Natural killer cell (primary cell): ENCODE data around the gene ZNF839. TPM values are rescaled to one million over a fixed set of nuclear protein-coding genes. Genes with fewer than 3 reads are reported as not detected.

Experiments used
- ATAC-seq, 3 donors: fragments of 150-1000 bp in 2 of 3; fragments of 200-7000 bp in 1 of 3; cut with Tn5 transposase; 1 replicate in 1 of 3; 2 replicates in 2 of 3; pipeline ENCODE4 v1.10.0; 2021; ENCODE audit warnings: mild to moderate bottlenecking in 2 of 3, moderate library complexity in 2 of 3
- DNase-seq, 2 donors: peaks; one replicate each; pipeline versions ENCODE4 v3.0.0 to v3.0.0-alpha.2; 2013 to 2021; ENCODE audit warnings: mixed read lengths in 1 of 2
- H3K27ac ChIP-seq: one replicate; pipeline ENCODE4 v1.5.1; 2013; ENCODE audit warnings: mild to moderate bottlenecking, low read length
- H3K27me3 ChIP-seq: one replicate; pipeline ENCODE4 v1.6.1; 2013; ENCODE audit warnings: low read length; ENCODE audit not compliant: control insufficient read depth, insufficient read depth
- H3K36me3 ChIP-seq: one replicate; pipeline ENCODE4 v1.6.1; 2013; ENCODE audit warnings: low read length; ENCODE audit not compliant: control insufficient read depth, insufficient read depth
- H3K4me1 ChIP-seq: one replicate; pipeline ENCODE4 v1.6.1; 2013; ENCODE audit warnings: low read length; ENCODE audit not compliant: control insufficient read depth, insufficient read depth
- H3K4me3 ChIP-seq: one replicate; pipeline ENCODE4 v1.5.1; 2013; ENCODE audit warnings: low read length
- H3K9me3 ChIP-seq: one replicate; pipeline ENCODE4 v1.6.1; 2013; ENCODE audit warnings: low read length; ENCODE audit not compliant: control insufficient read depth, insufficient read depth
- H3K27ac Mint-ChIP-seq, 2 donors: one replicate each; pipeline ENCODE4 v1.8.0; 2022; ENCODE audit warnings: mild to moderate bottlenecking in 2 of 2, mixed read lengths in 2 of 2, moderate library complexity in 1 of 2
- H3K27me3 Mint-ChIP-seq, 2 donors: one replicate each; pipeline ENCODE4 v1.8.0; 2022; ENCODE audit warnings: low read depth in 2 of 2, mixed read lengths in 2 of 2
- H3K36me3 Mint-ChIP-seq: one replicate; pipeline ENCODE4 v1.8.0; 2022; ENCODE audit warnings: mixed read lengths
- H3K4me1 Mint-ChIP-seq, 2 donors: one replicate each; pipeline ENCODE4 v1.8.0; 2022; ENCODE audit warnings: mixed read lengths in 2 of 2
- H3K4me3 Mint-ChIP-seq: one replicate; pipeline ENCODE4 v1.8.0; 2022; ENCODE audit warnings: mild to moderate bottlenecking, moderate library complexity, mixed read lengths
- H3K9me3 Mint-ChIP-seq, 2 donors: one replicate each; pipeline ENCODE4 v1.8.0; 2022; ENCODE audit warnings: mixed read lengths in 2 of 2
- WGBS: methylation state at CpG from one replicate; pipeline ENCODE4 v1.1.7; 2013; ENCODE audit warnings: missing lambda C conversion rate; ENCODE audit not compliant: insufficient coverage; 5-methylcytosine and 5-hydroxymethylcytosine counted together
- intact Hi-C: fragments of 100-400 bp; cut with micrococcal nuclease; formaldehyde crosslinking; loops from one replicate; pipeline ENCODE4 v1.14.2; 2022
- total RNA-seq, 4 donors: library from RNA; stranded (reverse); fragments of 120-200 nt in 1 of 4; gene quantifications; one replicate each; pipeline versions ENCODE4 v1.2.3 to v1.2.4, GENCODE V29; 2013 to 2022
- TF ChIP-seq, protein P1 (sequence below): fragments of 200-600 bp; IDR thresholded peaks from one replicate; pipeline ENCODE4 v1.8.0; 2022; ENCODE audit warnings: antibody characterized with exemption

ZNF839 gene
- total RNA-seq, 3 donors from 2014 or later (not counting 1 experiment from before 2014, with no cell fraction given): 13.3 to 20.4 (median 18.1) TPM

DNA sequence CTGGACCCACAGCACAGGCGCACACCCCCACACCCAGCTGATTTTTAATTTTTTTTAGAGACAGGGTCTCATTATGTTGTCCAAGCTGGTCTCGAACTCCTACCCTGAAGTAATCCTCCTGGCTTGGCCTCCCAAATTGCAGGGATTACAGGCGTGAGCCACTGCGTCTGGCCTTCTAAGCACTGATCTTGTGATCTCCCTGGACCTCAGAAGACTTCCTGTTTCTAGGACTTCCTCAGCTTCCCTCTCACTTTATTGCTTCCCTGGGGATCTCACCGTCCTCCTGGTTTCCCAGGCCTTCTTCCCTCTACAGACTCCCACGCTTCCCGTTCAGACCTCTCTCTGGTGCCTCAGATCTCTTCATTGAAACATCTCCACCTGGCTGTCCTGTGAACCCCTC, 13.8 kb downstream of the ZNF839 start:
- peaks cover 0 to 4% of the 10 kb centered on the region in 2 donors for H3K4me1 Mint-ChIP-seq
- H3K4me3 Mint-ChIP-seq: no peak overlapping the region
- Histone ChIP-seq H3K4me3 (no peak overlapping the region), H3K27ac (no peak overlapping the region), H3K27me3 (no peaks in the 10 kb centered on the region), H3K9me3 (no peaks in the 10 kb centered on the region), H3K36me3 (peaks cover 19% of the 10 kb centered on the region), H3K4me1 (no peaks in the 10 kb centered on the region)
- H3K27me3 Mint-ChIP-seq: no peaks in the 10 kb centered on the region
- intact Hi-C loops: no loop called here
- no peak for DNase-seq
- WGBS: 93% methylated on average over 7 of the region's 7 CpGs
- H3K9me3 Mint-ChIP-seq: no peaks in the 10 kb centered on the region
- H3K27ac Mint-ChIP-seq: peak overlapping the region in 1 of 2 donors; percentile 51
- no peaks in the 10 kb centered on the region for H3K36me3 Mint-ChIP-seq
- no peak for ATAC-seq
- TF ChIP-seq, protein P1, sequence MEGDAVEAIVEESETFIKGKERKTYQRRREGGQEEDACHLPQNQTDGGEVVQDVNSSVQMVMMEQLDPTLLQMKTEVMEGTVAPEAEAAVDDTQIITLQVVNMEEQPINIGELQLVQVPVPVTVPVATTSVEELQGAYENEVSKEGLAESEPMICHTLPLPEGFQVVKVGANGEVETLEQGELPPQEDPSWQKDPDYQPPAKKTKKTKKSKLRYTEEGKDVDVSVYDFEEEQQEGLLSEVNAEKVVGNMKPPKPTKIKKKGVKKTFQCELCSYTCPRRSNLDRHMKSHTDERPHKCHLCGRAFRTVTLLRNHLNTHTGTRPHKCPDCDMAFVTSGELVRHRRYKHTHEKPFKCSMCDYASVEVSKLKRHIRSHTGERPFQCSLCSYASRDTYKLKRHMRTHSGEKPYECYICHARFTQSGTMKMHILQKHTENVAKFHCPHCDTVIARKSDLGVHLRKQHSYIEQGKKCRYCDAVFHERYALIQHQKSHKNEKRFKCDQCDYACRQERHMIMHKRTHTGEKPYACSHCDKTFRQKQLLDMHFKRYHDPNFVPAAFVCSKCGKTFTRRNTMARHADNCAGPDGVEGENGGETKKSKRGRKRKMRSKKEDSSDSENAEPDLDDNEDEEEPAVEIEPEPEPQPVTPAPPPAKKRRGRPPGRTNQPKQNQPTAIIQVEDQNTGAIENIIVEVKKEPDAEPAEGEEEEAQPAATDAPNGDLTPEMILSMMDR: no peak

- H3K9me3 ChIP-seq: no peaks in the 10 kb centered on the region
- H3K27me3 ChIP-seq: no peaks in the 10 kb centered on the region
- Mint-ChIP-seq H3K36me3 (no peaks in the 10 kb centered on the region), H3K27me3 (no peaks in the 10 kb centered on the region), H3K27ac (peak overlapping the region in 1 of 2 donors; percentile 51), H3K9me3 (no peaks in the 10 kb centered on the region), H3K4me1 (peaks cover 0 to 4% of the 10 kb centered on the region in 2 donors), H3K4me3 (no peak overlapping the region)
- no peaks in the 10 kb centered on the region for H3K4me1 ChIP-seq
- TF ChIP-seq, protein P1: no peak
- H3K27ac ChIP-seq: no peak overlapping the region
- ATAC-seq: no peak
- H3K4me3 ChIP-seq: no peak overlapping the region
- 97% methylated on average over 12 of the region's 13 CpGs for WGBS
- intact Hi-C loops: no loop called here
- DNase-seq: no peak
- H3K36me3 ChIP-seq: peaks cover 22% of the 10 kb centered on the region
Observed at GRCh38 chr14:102333795-102334705, 14.5 kb downstream of the ZNF839 start.

DNA sequence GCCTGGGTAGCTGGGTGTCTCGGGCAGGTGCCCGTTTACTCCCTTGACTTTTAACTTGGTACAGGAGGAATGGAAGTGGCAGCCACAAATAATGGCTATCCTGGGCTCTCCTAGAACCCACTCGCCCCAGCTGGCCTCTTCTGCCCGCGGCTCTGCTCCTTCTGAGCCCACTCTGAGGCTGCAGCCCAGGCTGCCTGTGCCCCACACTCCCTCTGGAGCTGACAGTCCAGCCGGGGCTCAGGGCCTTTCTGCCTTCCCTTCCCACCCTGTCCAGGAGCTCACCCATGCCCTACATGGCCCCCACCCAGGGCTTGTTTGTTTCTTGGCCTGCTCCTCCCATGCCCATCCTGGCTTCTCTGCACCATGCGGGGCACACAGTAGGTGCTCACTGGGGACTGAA, 15.6 kb downstream of the ZNF839 start:
- H3K9me3 ChIP-seq: no peaks in the 10 kb centered on the region
- H3K4me3 Mint-ChIP-seq: no peak overlapping the region

More for the DNA sequence above, 15.6 kb downstream of the ZNF839 start:
- no peak for ATAC-seq
- Histone ChIP-seq H3K36me3 (peaks cover 24% of the 10 kb centered on the region), H3K4me3 (no peak overlapping the region), H3K4me1 (no peaks in the 10 kb centered on the region), H3K27ac (no peak overlapping the region), H3K27me3 (no peaks in the 10 kb centered on the region)
- Mint-ChIP-seq H3K27me3 (no peaks in the 10 kb centered on the region), H3K4me1 (peaks cover 0 to 4% of the 10 kb centered on the region in 2 donors), H3K27ac (no peak overlapping the region), H3K36me3 (no peaks in the 10 kb centered on the region), H3K9me3 (no peaks in the 10 kb centered on the region)
- TF ChIP-seq, protein P1: no peak
- intact Hi-C loops: no loop called here
- WGBS: 93% methylated on average over 7 of the region's 7 CpGs
- DNase-seq: no peak
